GM10847 (cell line): ENCODE measurements around the gene CFAP77.

Experiments used
- POLR2A ChIP-seq: IDR thresholded peaks from 2 replicates; pipeline ENCODE4 v1.6.1; 2011; ENCODE audit not compliant: insufficient read length; ENCODE audit errors: extremely low read depth

The CFAP77 gene

GRCh38 chr9:132513416-132513815, 103.4 kb downstream of the CFAP77 start:
- no peak for TF ChIP-seq POLR2A

- no peak for TF ChIP-seq POLR2A
These were observed 104.2 kb downstream of the CFAP77 start for GRCh38 chr9:132514011-132514744.

- no peak for TF ChIP-seq POLR2A
These were observed 104.8 kb downstream of the CFAP77 start for GRCh38 chr9:132514821-132515220.

- TF ChIP-seq POLR2A = no peak
These were observed 106.3 kb downstream of the CFAP77 start for GRCh38 chr9:132516301-132516700.

GRCh38 chr9:132516911-132517310, 106.9 kb downstream of the CFAP77 start:
- no peak for TF ChIP-seq POLR2A

GRCh38 chr9:132517815-132518550, 108.0 kb downstream of the CFAP77 start:
- TF ChIP-seq POLR2A = no peak

- no peak for TF ChIP-seq POLR2A
These were observed 108.6 kb downstream of the CFAP77 start for GRCh38 chr9:132518626-132519025.

- TF ChIP-seq POLR2A = no peak
These were observed 109.0 kb downstream of the CFAP77 start for GRCh38 chr9:132519033-132519432.

GRCh38 chr9:132520612-132521011, 110.6 kb downstream of the CFAP77 start:
- TF ChIP-seq POLR2A = no peak

- TF ChIP-seq POLR2A = no peak
These were observed 115.5 kb downstream of the CFAP77 start for GRCh38 chr9:132525308-132526023.

- TF ChIP-seq POLR2A = no peak
These were observed 121.2 kb downstream of the CFAP77 start for GRCh38 chr9:132531195-132531594.

GRCh38 chr9:132531710-132532570, 121.9 kb downstream of the CFAP77 start:
- no peak for TF ChIP-seq POLR2A

- TF ChIP-seq POLR2A = no peak
These were observed 124.8 kb downstream of the CFAP77 start for GRCh38 chr9:132534832-132535231.

GRCh38 chr9:132536124-132536523, 126.1 kb downstream of the CFAP77 start:
- TF ChIP-seq POLR2A = no peak

GRCh38 chr9:132537352-132537751, 127.3 kb downstream of the CFAP77 start:
- TF ChIP-seq POLR2A = no peak
